Head of caudate nucleus (tissue), 42 donors: ENCODE measurements around the gene TUBE1.
"Not testable (repeated sequence)": the region's sequence is repeated elsewhere in the genome, so short reads cannot be mapped to it uniquely, and the experiment has no call there.

ENCODE experiments used
- DNase-seq, 42 donors: peaks; one replicate each; pipeline versions ENCODE4 v3.0.0 to v3.0.0-alpha.2; 2020 to 2021; ENCODE audit warnings: mixed read lengths in 7 of 42
- intact Hi-C: fragments of 100-400 bp; cut with DNase I; formaldehyde crosslinking; loops from one replicate; pipeline ENCODE4 v1.15.0; 2022

The TUBE1 gene

GRCh38 chr6:112087136-112087911 is at the start of gene TUBE1, which contains the start of gene FAM229B:
TSS of gene TUBE1 (minus strand) at chr6:112087482. CDS start at chr6:112087434, 48 bp downstream.
TSS of gene FAM229B (plus strand) at chr6:112087591. CDS start at chr6:112099284, 11,693 bp downstream.
- DNase-seq = peak; percentile 86 to 98 (median 94)
- intact Hi-C loops = no loop called here

GRCh38 chr6:112130878-112131277 is 43.6 kb upstream of the TUBE1 start:
- intact Hi-C loops = no loop called here
- no peak for DNase-seq

GRCh38 chr6:112128208-112128607 is 40.9 kb upstream of the TUBE1 start:
- no peak for DNase-seq
- intact Hi-C loops = no loop called here

- intact Hi-C loops = no loop called here
- no peak for DNase-seq
Measured at GRCh38 chr6:112123982-112124381, 36.7 kb upstream of the TUBE1 start.

GRCh38 chr6:112122756-112123155 is 35.5 kb upstream of the TUBE1 start:
- intact Hi-C loops = no loop called here
- no peak for DNase-seq

GRCh38 chr6:112118034-112118433 is 30.8 kb upstream of the TUBE1 start:
- no peak for DNase-seq
- intact Hi-C loops = no loop called here

- intact Hi-C loops = no loop called here
- no peak for DNase-seq
Measured at GRCh38 chr6:112117554-112117953, 30.3 kb upstream of the TUBE1 start.

GRCh38 chr6:112116221-112116620 is 28.9 kb upstream of the TUBE1 start:
- DNase-seq = no peak

GRCh38 chr6:112114577-112115223 is 27.4 kb upstream of the TUBE1 start:
- no peak for DNase-seq
- intact Hi-C loops = no loop called here

More at GRCh38 chr6:112116221-112116620, 28.9 kb upstream of the TUBE1 start:
- intact Hi-C loops = no loop called here

- intact Hi-C loops = no loop called here
- no peak for DNase-seq
Measured at GRCh38 chr6:112113918-112114317, 26.6 kb upstream of the TUBE1 start.

GRCh38 chr6:112113431-112113830 is 26.1 kb upstream of the TUBE1 start:
- intact Hi-C loops = no loop called here
- peak in 4 of 42 donors; percentile 10 to 32 (median 20) for DNase-seq

- peak in 9 of 42 donors; percentile 11 to 48 (median 20) for DNase-seq
- intact Hi-C loops = no loop called here
Measured at GRCh38 chr6:112109262-112109661, 22.0 kb upstream of the TUBE1 start.

GRCh38 chr6:112106562-112106961 is 19.3 kb upstream of the TUBE1 start:
- no peak for DNase-seq
- intact Hi-C loops = no loop called here

GRCh38 chr6:112106026-112106425 is 18.7 kb upstream of the TUBE1 start:
- intact Hi-C loops = not testable (repeated sequence)

GRCh38 chr6:112100561-112100960 is 13.3 kb upstream of the TUBE1 start:
- intact Hi-C loops = no loop called here

More at GRCh38 chr6:112106026-112106425, 18.7 kb upstream of the TUBE1 start:
- not testable (repeated sequence) for DNase-seq

GRCh38 chr6:112096901-112097300 is 9.6 kb upstream of the TUBE1 start:
- no peak for DNase-seq
- intact Hi-C loops = no loop called here

More at GRCh38 chr6:112100561-112100960, 13.3 kb upstream of the TUBE1 start:
- DNase-seq = no peak

GRCh38 chr6:112087916-112088315 is 634 bp upstream of the TUBE1 start:
- no peak for DNase-seq
- intact Hi-C loops = no loop called here

- intact Hi-C loops = no loop called here
- peak in 4 of 42 donors; percentile 3 to 14 (median 10) for DNase-seq
Measured at GRCh38 chr6:112086744-112087135, 542 bp downstream of the TUBE1 start.

- intact Hi-C loops = no loop called here
- no peak for DNase-seq
Measured at GRCh38 chr6:112085286-112086065, 1.8 kb downstream of the TUBE1 start.

GRCh38 chr6:112081569-112081968 is 5.7 kb downstream of the TUBE1 start:
- no peak for DNase-seq
- intact Hi-C loops = no loop called here
